Activated B cell treated with CpG ODN at 0.5 μM for 24 hours (primary cell): Measurements from ENCODE around the gene DOCK1. TPM values are rescaled to one million over a fixed set of nuclear protein-coding genes. Genes with fewer than 3 reads are reported as not detected.
"Not testable (repeated sequence)": the region's sequence is repeated elsewhere in the genome, so short reads cannot be mapped to it uniquely, and the experiment has no call there.

Experiments
- ATAC-seq: fragments of 200-7000 bp; cut with Tn5 transposase; one replicate; pipeline ENCODE4 v1.10.0; 2021; ENCODE audit warnings: low read depth, mild to moderate bottlenecking, moderate library complexity
- CTCF ChIA-PET: fragments of 350-600 bp; sonication (Branson Sonifier 250); formaldehyde crosslinking; loops from one replicate; lab custom pipeline; 2021; ENCODE audit warnings: antibody characterized with exemption; lab: Charles Lee
- POLR2A ChIA-PET: fragments of 350-600 bp; sonication (Branson Sonifier 250); formaldehyde crosslinking; loops from one replicate; lab custom pipeline; 2021; ENCODE audit warnings: antibody characterized with exemption; lab: Charles Lee
- DNase-seq: peaks from one replicate; pipeline ENCODE4 v3.0.0; 2022
- H3K27ac Mint-ChIP-seq: one replicate; pipeline ENCODE4 v1.8.0; 2020; ENCODE audit warnings: mixed read lengths
- H3K27me3 Mint-ChIP-seq: one replicate; pipeline ENCODE4 v1.8.0; 2021; ENCODE audit warnings: mixed read lengths
- H3K36me3 Mint-ChIP-seq: one replicate; pipeline ENCODE4 v1.8.0; 2021; ENCODE audit warnings: low read depth, mixed read lengths
- H3K4me1 Mint-ChIP-seq: one replicate; pipeline ENCODE4 v1.8.0; 2021; ENCODE audit warnings: mixed read lengths
- H3K4me3 Mint-ChIP-seq: one replicate; pipeline ENCODE4 v1.8.0; 2020; ENCODE audit warnings: mild to moderate bottlenecking, mixed read lengths
- H3K9me3 Mint-ChIP-seq: one replicate; pipeline ENCODE4 v1.8.0; 2020; ENCODE audit warnings: mixed read lengths
- CTCF ChIP-seq: fragments of 200-600 bp; IDR thresholded peaks from one replicate; pipeline ENCODE4 v1.8.0; 2022; ENCODE audit warnings: antibody characterized with exemption, mild to moderate bottlenecking
- intact Hi-C: fragments of 100-400 bp; cut with micrococcal nuclease; formaldehyde crosslinking; loops from one replicate; pipeline ENCODE4 v1.15.1; 2024
- total RNA-seq: library from RNA; stranded (reverse); gene quantifications from 2 replicates; pipeline ENCODE4 v1.2.3, GENCODE V29; 2022

Gene DOCK1
- total RNA-seq, 1 donor from 2014 or later = not detected

- H3K27ac Mint-ChIP-seq = no peak overlapping the region
- H3K9me3 Mint-ChIP-seq = peaks cover 2% of the 10 kb centered on the region
- no peak overlapping the region for H3K4me3 Mint-ChIP-seq
- H3K27me3 Mint-ChIP-seq = no peaks in the 10 kb centered on the region
- ChIA-PET POLR2A (no interaction called here), CTCF (no interaction called here)
- intact Hi-C loops = no loop called here
- ATAC-seq (no peak), DNase-seq (no peak)
- H3K36me3 Mint-ChIP-seq = no peaks in the 10 kb centered on the region
- no peak for TF ChIP-seq CTCF
- H3K4me1 Mint-ChIP-seq = no peaks in the 10 kb centered on the region
Observed at GRCh38 chr10:127306479-127306878, 401.3 kb downstream of the DOCK1 start.

GRCh38 chr10:127307338-127307737 is 402.1 kb downstream of the DOCK1 start:
- H3K4me3 Mint-ChIP-seq = no peak overlapping the region
- CTCF ChIA-PET = no interaction called here
- no peak for TF ChIP-seq CTCF
- no peaks in the 10 kb centered on the region for H3K27me3 Mint-ChIP-seq
- H3K27ac Mint-ChIP-seq = no peak overlapping the region
- intact Hi-C loops = no loop called here
- no peak for DNase-seq
- H3K9me3 Mint-ChIP-seq = peaks cover 2% of the 10 kb centered on the region
- POLR2A ChIA-PET = no interaction called here
- H3K4me1 Mint-ChIP-seq = no peaks in the 10 kb centered on the region
- ATAC-seq = no peak
- no peaks in the 10 kb centered on the region for H3K36me3 Mint-ChIP-seq

GRCh38 chr10:127308031-127308430 is 402.8 kb downstream of the DOCK1 start:
- no peaks in the 10 kb centered on the region for H3K36me3 Mint-ChIP-seq
- ChIA-PET POLR2A (no interaction called here), CTCF (no interaction called here)
- TF ChIP-seq CTCF = no peak
- DNase-seq (no peak), ATAC-seq (no peak)
- H3K4me3 Mint-ChIP-seq = no peak overlapping the region
- intact Hi-C loops = no loop called here
- H3K27me3 Mint-ChIP-seq = no peaks in the 10 kb centered on the region
- no peaks in the 10 kb centered on the region for H3K4me1 Mint-ChIP-seq
- peaks cover 2% of the 10 kb centered on the region for H3K9me3 Mint-ChIP-seq
- H3K27ac Mint-ChIP-seq = no peak overlapping the region

- intact Hi-C loops, H3K36me3 Mint-ChIP-seq, H3K4me1 Mint-ChIP-seq, POLR2A ChIA-PET, H3K9me3 Mint-ChIP-seq, CTCF ChIA-PET, H3K4me3 Mint-ChIP-seq, ATAC-seq, DNase-seq, H3K27ac Mint-ChIP-seq, H3K27me3 Mint-ChIP-seq: not testable (repeated sequence)
Observed at GRCh38 chr10:127309619-127310018, 404.4 kb downstream of the DOCK1 start.

GRCh38 chr10:127310430-127310829 is 405.2 kb downstream of the DOCK1 start:
- Mint-ChIP-seq H3K9me3 (peaks cover 2% of the 10 kb centered on the region), H3K27ac (no peak overlapping the region), H3K4me1 (no peaks in the 10 kb centered on the region), H3K36me3 (no peaks in the 10 kb centered on the region), H3K4me3 (no peak overlapping the region), H3K27me3 (no peaks in the 10 kb centered on the region)
- CTCF ChIA-PET = no interaction called here
- no peak for TF ChIP-seq CTCF
- intact Hi-C loops = no loop called here
- POLR2A ChIA-PET = no interaction called here
- no peak for ATAC-seq
- no peak for DNase-seq

- H3K27ac Mint-ChIP-seq = no peak overlapping the region
- H3K4me1 Mint-ChIP-seq = no peaks in the 10 kb centered on the region
- TF ChIP-seq CTCF = no peak
- no peak overlapping the region for H3K4me3 Mint-ChIP-seq
- no peaks in the 10 kb centered on the region for H3K36me3 Mint-ChIP-seq
- ChIA-PET CTCF (no interaction called here), POLR2A (no interaction called here)
- no peak for DNase-seq
- no peaks in the 10 kb centered on the region for H3K27me3 Mint-ChIP-seq
- peaks cover 2% of the 10 kb centered on the region for H3K9me3 Mint-ChIP-seq
- ATAC-seq = no peak
- intact Hi-C loops = no loop called here
Observed at GRCh38 chr10:127310923-127311322, 405.7 kb downstream of the DOCK1 start.
